A673 (cell line): ENCODE results near the gene CLEC4M. TPM values are rescaled to one million over a fixed set of nuclear protein-coding genes. Genes with fewer than 3 reads are reported as not detected.

Experiments used
- BruUV-seq: library from RNA; stranded (reverse); fragments of 400-500 nt; replicated peaks from 2 replicates; lab custom pipeline; 2021; lab: Mats Ljungman, UMichigan
- CTCF ChIA-PET: fragments of 300-600 bp; sonication (Branson Sonifier 250); formaldehyde crosslinking; loops from one replicate; lab custom pipeline; 2022; ENCODE audit warnings: antibody characterized with exemption; lab: Charles Lee
- POLR2A ChIA-PET: fragments of 300-600 bp; sonication (Branson Sonifier 250); formaldehyde crosslinking; loops from one replicate; lab custom pipeline; 2022; ENCODE audit warnings: antibody characterized with exemption; ENCODE audit not compliant: low non-redundant PET; lab: Charles Lee
- DNase-seq: peaks from one replicate; pipeline ENCODE4 v3.0.0-alpha.2; 2015; ENCODE audit warnings: low spot score
- H3K27ac ChIP-seq: fragments of 200-600 bp; sonication (generic); 2 replicates; pipeline ENCODE4 v1.5.1; 2016; ENCODE audit warnings: mixed run types, low read depth, mild to moderate bottlenecking, mixed read lengths, antibody characterized with exemption, low read length; ENCODE audit not compliant: poor library complexity, severe bottlenecking
- H3K27me3 ChIP-seq: fragments of 200-600 bp; sonication (generic); replicated peaks from 2 replicates; pipeline ENCODE4 v1.6.1; 2017; ENCODE audit warnings: mixed run types, low read depth, mild to moderate bottlenecking, mixed read lengths, antibody characterized with exemption, low read length; ENCODE audit not compliant: insufficient read depth, poor library complexity
- H3K36me3 ChIP-seq: fragments of 200-600 bp; sonication (generic); 2 replicates; pipeline ENCODE4 v1.6.1; 2016; ENCODE audit warnings: mixed run types, mild to moderate bottlenecking, mixed read lengths, antibody characterized with exemption, low read length; ENCODE audit not compliant: insufficient read depth, poor library complexity, severe bottlenecking
- H3K4me1 ChIP-seq: fragments of 200-600 bp; sonication (generic); 2 replicates; pipeline ENCODE4 v1.6.1; 2017; ENCODE audit warnings: mixed run types, mild to moderate bottlenecking, mixed read lengths, antibody characterized with exemption, low read length; ENCODE audit not compliant: insufficient read depth, poor library complexity, severe bottlenecking
- H3K4me3 ChIP-seq: fragments of 200-600 bp; sonication (generic); 2 replicates; pipeline ENCODE4 v1.5.1; 2016; ENCODE audit warnings: low read depth, mixed run types, mild to moderate bottlenecking, mixed read lengths, low read length; ENCODE audit not compliant: poor library complexity, severe bottlenecking
- H3K9me3 ChIP-seq: fragments of 200-600 bp; sonication (generic); 2 replicates; pipeline ENCODE4 v1.6.1; 2016; ENCODE audit warnings: mixed run types, low read depth, mild to moderate bottlenecking, mixed read lengths, antibody characterized with exemption, low read length; ENCODE audit not compliant: poor library complexity, severe bottlenecking
- CTCF ChIP-seq: fragments of 300-800, 200-600 bp; sonication (generic); conservative IDR thresholded peaks from 2 replicates; pipeline ENCODE4 v1.5.1; 2017; ENCODE audit warnings: low read depth, mild to moderate bottlenecking, antibody characterized with exemption, low read length, moderate library complexity, mixed read lengths
- EZH2 ChIP-seq: fragments of 200-600 bp; sonication (generic); IDR thresholded peaks from 2 replicates; pipeline ENCODE4 v1.6.1; 2017; ENCODE audit warnings: borderline replicate concordance, low read depth, mild to moderate bottlenecking, mixed read lengths, antibody characterized with exemption, low read length; ENCODE audit not compliant: poor library complexity, severe bottlenecking
- intact Hi-C: fragments of 100-400 bp; cut with micrococcal nuclease; formaldehyde crosslinking; loops from one replicate; pipeline ENCODE4 v1.10.0; 2022; ENCODE audit not compliant: unreplicated experiment
- total RNA-seq: library from RNA; stranded (reverse); gene quantifications from 2 replicates; pipeline ENCODE4 v1.2.3, GENCODE V29; 2021

Gene CLEC4M
- total RNA-seq, 1 experiment from 2014 or later: not detected

- Histone ChIP-seq H3K27me3 (no peaks in the 10 kb centered on the region), H3K36me3 (no peaks in the 10 kb centered on the region), H3K27ac (no peak overlapping the region), H3K4me1 (no peaks in the 10 kb centered on the region), H3K4me3 (no peak overlapping the region), H3K9me3 (no peaks in the 10 kb centered on the region)
- DNase-seq: no peak
- CTCF ChIA-PET: no interaction called here
- POLR2A ChIA-PET: no interaction called here
- no TSS peak for BruUV-seq
- no peak for TF ChIP-seq EZH2
- no peak for TF ChIP-seq CTCF
- intact Hi-C loops: no loop called here
These were observed 3.5 kb downstream of the CLEC4M start for GRCh38 chr19:7766535-7766934.

GRCh38 chr19:7767487-7767886 lies 4.4 kb downstream of the CLEC4M start:
- no peak for TF ChIP-seq CTCF
- no peak for DNase-seq
- Histone ChIP-seq H3K4me3 (no peak overlapping the region), H3K27me3 (no peaks in the 10 kb centered on the region), H3K36me3 (no peaks in the 10 kb centered on the region), H3K27ac (no peak overlapping the region), H3K9me3 (no peaks in the 10 kb centered on the region), H3K4me1 (peaks cover 6% of the 10 kb centered on the region)
- ChIA-PET POLR2A (no interaction called here), CTCF (no interaction called here)
- intact Hi-C loops: no loop called here
- no TSS peak for BruUV-seq

GRCh38 chr19:7769171-7769570 lies 6.1 kb downstream of the CLEC4M start:
- TF ChIP-seq EZH2: no peak
- TF ChIP-seq CTCF: no peak
- Histone ChIP-seq H3K4me3 (no peak overlapping the region), H3K36me3 (no peaks in the 10 kb centered on the region), H3K27ac (no peak overlapping the region), H3K4me1 (peaks cover 6% of the 10 kb centered on the region), H3K27me3 (no peaks in the 10 kb centered on the region), H3K9me3 (no peaks in the 10 kb centered on the region)
- BruUV-seq: no TSS peak
- DNase-seq: no peak
- ChIA-PET CTCF (interaction anchor here (0.6 kb wide), 1 partner anchor 415 kb away, joined by 3 read pairs; no protein-coding TSS in a partner anchor), POLR2A (no interaction called here)
- intact Hi-C loops: no loop called here
